ENCODE measurements around the gene PLCH1.

PLCH1 gene

GRCh38 chr3:155520463-155520862 lies 224.4 kb downstream of the PLCH1 start:
- no peak for DNase-seq

GRCh38 chr3:155519078-155519477 lies 225.8 kb downstream of the PLCH1 start:
- no peak for DNase-seq

GRCh38 chr3:155517903-155518302 lies 227.0 kb downstream of the PLCH1 start:
- DNase-seq = no peak

- DNase-seq = no peak
These were observed 228.4 kb downstream of the PLCH1 start for GRCh38 chr3:155516439-155516838.

GRCh38 chr3:155512867-155513261 lies 232.0 kb downstream of the PLCH1 start:
- no peak for DNase-seq

GRCh38 chr3:155512175-155512866 lies 232.6 kb downstream of the PLCH1 start:
- no peak for DNase-seq

GRCh38 chr3:155504682-155505081 lies 240.2 kb downstream of the PLCH1 start:
- no peak for DNase-seq

GRCh38 chr3:155502630-155503029 lies 242.2 kb downstream of the PLCH1 start:
- DNase-seq = no peak

GRCh38 chr3:155500194-155500818 lies 244.6 kb downstream of the PLCH1 start:
- DNase-seq = no peak

- DNase-seq = no peak
These were observed 246.8 kb downstream of the PLCH1 start for GRCh38 chr3:155497930-155498647.

GRCh38 chr3:155496206-155496605 lies 248.7 kb downstream of the PLCH1 start:
- no peak for DNase-seq

- DNase-seq = no peak
These were observed 249.5 kb downstream of the PLCH1 start for GRCh38 chr3:155495387-155495786.

- DNase-seq = no peak
These were observed 250.5 kb downstream of the PLCH1 start for GRCh38 chr3:155494332-155494731.

- no peak for DNase-seq
These were observed 252.0 kb downstream of the PLCH1 start for GRCh38 chr3:155492841-155493240.

GRCh38 chr3:155491696-155492095 lies 253.2 kb downstream of the PLCH1 start:
- no peak for DNase-seq

GRCh38 chr3:155488671-155489070 lies 256.2 kb downstream of the PLCH1 start:
- DNase-seq = no peak

GRCh38 chr3:155485897-155486296 lies 259.0 kb downstream of the PLCH1 start:
- no peak for DNase-seq

GRCh38 chr3:155481591-155481990 lies 263.3 kb downstream of the PLCH1 start:
- DNase-seq = no peak

- no peak for DNase-seq
These were observed 263.8 kb downstream of the PLCH1 start for GRCh38 chr3:155481089-155481488.

GRCh38 chr3:155465664-155466063 lies 279.2 kb downstream of the PLCH1 start:
- DNase-seq = no peak

GRCh38 chr3:155462672-155463071 lies 282.2 kb downstream of the PLCH1 start:
- no peak for DNase-seq

GRCh38 chr3:155457591-155457990 lies 287.3 kb downstream of the PLCH1 start:
- DNase-seq = no peak

- DNase-seq = no peak
These were observed 289.1 kb downstream of the PLCH1 start for GRCh38 chr3:155455765-155456164.

- DNase-seq = no peak
These were observed 291.4 kb downstream of the PLCH1 start for GRCh38 chr3:155453512-155453911.

All from activated gamma-delta T cell treated with Interleukin-2 at 50 U/mL for 16 hours (primary cell).